ENCODE results near the gene TSSC4. TPM values are rescaled to one million over a fixed set of nuclear protein-coding genes. Genes with fewer than 3 reads are reported as not detected.

Gene TSSC4
- polyA plus RNA-seq, 1 experiment, result 30.5 TPM

GRCh38 chr11:2377511-2378443 is 22.8 kb upstream of the TSSC4 start:
- POLR2A ChIA-PET, result interaction anchor here (0.6 to 2.0 kb wide), 3 partner anchors 13 to 224 kb away, joined by 3 to 13 read pairs (median 7); no protein-coding TSS in a partner anchor
- no peak for DNase-seq (ENCODE audit: low read depth)

GRCh38 chr11:2378527-2379210 is 21.9 kb upstream of the TSSC4 start:
- CTCF ChIA-PET, result interaction anchor here (0.9 to 2.6 kb wide), 5 partner anchors 9 to 73 kb away, joined by 3 to 14 read pairs (median 5); partner anchors contain the start of gene TSSC4
- DNase-seq (ENCODE audit: low read depth), result no peak
- H3K27me3 ChIP-seq (ENCODE audit: control insufficient read depth, insufficient read depth, low read length), result no peaks in the 10 kb centered on the region
- peaks cover 13% of the 10 kb centered on the region for H3K36me3 ChIP-seq (ENCODE audit: control insufficient read depth, insufficient read depth, low read length)
- POLR2A ChIA-PET, result interaction anchor here (0.7 to 2.0 kb wide), 2 partner anchors 12 to 72 kb away, joined by 7 to 13 read pairs; no protein-coding TSS in a partner anchor
- no peak for TF ChIP-seq CTCF (IDR thresholded peaks at IDR 0.05; ENCODE audit: insufficient read depth, low read depth, low read length)
- H3K4me3 ChIP-seq (ENCODE audit: low read depth, low read length), result peak overlapping the region; percentile 70

More at GRCh38 chr11:2377511-2378443, 22.8 kb upstream of the TSSC4 start:
- CTCF ChIA-PET, result interaction anchor here (1.3 to 2.6 kb wide), 4 partner anchors 13 to 72 kb away, joined by 3 to 14 read pairs (median 6); partner anchors contain the start of gene TSSC4
- no peaks in the 10 kb centered on the region for H3K27me3 ChIP-seq (ENCODE audit: control insufficient read depth, insufficient read depth, low read length)
- H3K36me3 ChIP-seq (ENCODE audit: control insufficient read depth, insufficient read depth, low read length), result peaks cover 12% of the 10 kb centered on the region
- TF ChIP-seq CTCF (IDR thresholded peaks at IDR 0.05; ENCODE audit: insufficient read depth, low read depth, low read length), result no peak
- H3K4me3 ChIP-seq (ENCODE audit: low read depth, low read length), result peak overlapping the region; percentile 70

- no peaks in the 10 kb centered on the region for H3K27me3 ChIP-seq (ENCODE audit: control insufficient read depth, insufficient read depth, low read length)
- ChIA-PET POLR2A (no interaction called here), CTCF (no interaction called here)
- TF ChIP-seq CTCF (IDR thresholded peaks at IDR 0.05; ENCODE audit: insufficient read depth, low read depth, low read length), result no peak
- H3K36me3 ChIP-seq (ENCODE audit: control insufficient read depth, insufficient read depth, low read length), result peaks cover 13% of the 10 kb centered on the region
- H3K4me3 ChIP-seq (ENCODE audit: low read depth, low read length), result peak overlapping the region; percentile 70
- no peak for DNase-seq (ENCODE audit: low read depth)
These were observed 20.9 kb upstream of the TSSC4 start for GRCh38 chr11:2379466-2380174.

GRCh38 chr11:2380396-2380795 is 20.2 kb upstream of the TSSC4 start:
- no peak for DNase-seq (ENCODE audit: low read depth)
- H3K36me3 ChIP-seq (ENCODE audit: control insufficient read depth, insufficient read depth, low read length), result peaks cover 13% of the 10 kb centered on the region

More at GRCh38 chr11:2380396-2380795, 20.2 kb upstream of the TSSC4 start:
- Histone ChIP-seq H3K4me3 (ENCODE audit: low read depth, low read length) (peak overlapping the region; percentile 3; the same call in 1 of the 2 replicates), H3K27me3 (ENCODE audit: control insufficient read depth, insufficient read depth, low read length) (no peaks in the 10 kb centered on the region)
- CTCF ChIA-PET, result no interaction called here
- POLR2A ChIA-PET, result no interaction called here
- no peak for TF ChIP-seq CTCF (IDR thresholded peaks at IDR 0.05; ENCODE audit: insufficient read depth, low read depth, low read length)
